ENCODE results near the gene ZNF322.
"Not testable (repeated sequence)": the region's sequence is repeated elsewhere in the genome, so short reads cannot be mapped to it uniquely, and the experiment has no call there.

Gene ZNF322, protein sequence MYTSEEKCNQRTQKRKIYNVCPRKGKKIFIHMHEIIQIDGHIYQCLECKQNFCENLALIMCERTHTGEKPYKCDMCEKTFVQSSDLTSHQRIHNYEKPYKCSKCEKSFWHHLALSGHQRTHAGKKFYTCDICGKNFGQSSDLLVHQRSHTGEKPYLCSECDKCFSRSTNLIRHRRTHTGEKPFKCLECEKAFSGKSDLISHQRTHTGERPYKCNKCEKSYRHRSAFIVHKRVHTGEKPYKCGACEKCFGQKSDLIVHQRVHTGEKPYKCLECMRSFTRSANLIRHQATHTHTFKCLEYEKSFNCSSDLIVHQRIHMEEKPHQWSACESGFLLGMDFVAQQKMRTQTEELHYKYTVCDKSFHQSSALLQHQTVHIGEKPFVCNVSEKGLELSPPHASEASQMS

GRCh38 chr6:26659042-26659999 is at the start of gene ZNF322:
Gene ZNF322, minus strand, starts transcription at chr6:26659746. Its CDS starts 21,193 bp downstream, at chr6:26638553.
- DNase-seq (ENCODE audit: low read depth): peak; percentile 84

DNA sequence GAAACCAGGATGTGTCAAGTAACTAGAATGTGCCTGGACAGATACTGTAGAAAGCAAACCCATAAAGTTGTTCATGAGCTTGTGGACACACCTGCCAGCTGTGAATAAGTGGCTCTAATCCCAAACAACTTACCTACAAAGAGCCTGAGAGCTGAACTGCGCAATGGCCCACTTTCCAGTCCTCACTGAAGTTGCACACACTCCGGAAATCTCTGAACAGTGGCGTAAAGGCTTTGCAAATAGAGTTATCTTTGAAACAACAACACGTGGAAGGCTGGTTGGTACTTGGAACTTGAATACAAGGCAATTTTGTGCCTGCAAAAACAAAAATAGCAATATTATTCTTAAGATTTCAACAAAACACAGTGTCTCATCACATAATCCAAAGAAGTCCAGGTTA is 46.2 kb upstream of the ZNF322 start:
- DNase-seq (ENCODE audit: low read depth): not testable (repeated sequence)

DNA sequence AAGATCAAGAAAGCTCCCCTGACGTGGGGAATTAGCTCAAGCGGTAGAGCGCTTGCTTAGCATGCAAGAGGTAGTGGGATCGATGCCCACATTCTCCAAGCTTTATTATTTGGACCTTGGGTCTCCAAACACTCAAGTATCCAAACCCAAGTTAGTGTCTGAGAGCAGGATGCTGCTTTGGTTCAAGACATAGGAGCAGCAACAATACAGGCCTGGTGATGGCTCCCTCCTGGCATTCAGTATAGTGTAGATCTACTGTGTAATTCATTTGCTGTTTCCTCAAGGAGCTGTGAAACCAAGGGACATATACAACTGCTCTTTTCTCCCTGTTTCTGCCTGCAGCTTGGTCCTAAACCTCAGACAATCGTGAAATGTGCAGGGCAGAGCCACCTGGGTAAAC is 45.8 kb upstream of the ZNF322 start:
- DNase-seq (ENCODE audit: low read depth): not testable (repeated sequence)

DNA sequence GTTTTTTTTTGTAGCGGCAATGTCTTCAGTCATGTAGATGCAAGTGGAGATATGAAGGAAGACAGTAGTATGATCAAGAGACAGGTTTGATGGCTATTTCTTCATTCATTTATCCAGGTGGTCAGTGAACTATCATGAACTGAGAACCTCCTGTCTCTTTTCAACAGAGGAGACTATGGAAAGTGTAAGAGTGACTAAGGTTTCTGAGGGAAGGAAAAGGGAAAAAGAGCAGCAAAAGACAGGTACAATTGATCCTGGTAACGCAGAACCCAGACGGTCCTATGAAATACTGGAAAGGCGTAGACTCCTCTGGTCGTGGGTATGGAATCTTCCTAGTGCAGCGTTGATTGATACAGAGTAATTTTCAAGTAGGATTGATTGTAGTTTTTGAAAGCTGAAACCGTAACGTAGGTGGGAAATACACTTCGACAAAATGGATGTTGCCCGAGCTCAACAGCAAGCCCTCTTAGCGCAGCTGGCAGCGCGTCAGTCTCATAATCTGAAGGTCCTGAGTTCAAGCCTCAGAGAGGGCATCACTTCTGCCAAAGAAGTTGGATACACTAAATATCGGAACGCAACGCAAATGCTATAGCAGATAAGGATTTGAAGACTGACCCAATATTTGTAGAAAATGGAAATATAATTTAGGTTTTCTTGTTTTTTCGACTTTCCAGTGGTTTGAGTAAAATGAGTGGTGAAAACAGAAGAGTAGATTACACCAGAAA is 41.6 kb upstream of the ZNF322 start:
- not testable (repeated sequence) for DNase-seq (ENCODE audit: low read depth)

DNA sequence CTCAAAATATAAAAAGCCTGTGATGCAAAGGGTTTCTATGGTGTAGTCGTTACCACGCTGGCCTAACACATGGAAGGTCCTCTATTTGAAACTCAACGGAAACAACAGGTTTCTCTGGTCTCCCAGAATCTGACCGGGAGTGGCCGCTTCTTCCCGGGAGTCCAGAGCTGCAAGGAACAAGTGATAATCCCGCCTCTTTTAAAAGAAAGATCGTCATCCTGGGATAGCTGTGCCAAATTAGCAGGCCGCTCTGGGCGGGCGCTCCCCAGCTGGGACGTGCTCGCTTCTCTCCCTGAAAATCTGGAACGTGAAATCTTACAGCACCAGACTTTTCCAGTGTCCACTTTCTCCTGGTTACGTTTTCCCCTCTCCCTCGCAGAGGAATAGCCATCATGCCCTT is 38.0 kb upstream of the ZNF322 start:
- DNase-seq (ENCODE audit: low read depth): not testable (repeated sequence)

- not testable (repeated sequence) for DNase-seq (ENCODE audit: low read depth)
Observed at GRCh38 chr6:26689324-26689947, 29.9 kb upstream of the ZNF322 start.

DNA sequence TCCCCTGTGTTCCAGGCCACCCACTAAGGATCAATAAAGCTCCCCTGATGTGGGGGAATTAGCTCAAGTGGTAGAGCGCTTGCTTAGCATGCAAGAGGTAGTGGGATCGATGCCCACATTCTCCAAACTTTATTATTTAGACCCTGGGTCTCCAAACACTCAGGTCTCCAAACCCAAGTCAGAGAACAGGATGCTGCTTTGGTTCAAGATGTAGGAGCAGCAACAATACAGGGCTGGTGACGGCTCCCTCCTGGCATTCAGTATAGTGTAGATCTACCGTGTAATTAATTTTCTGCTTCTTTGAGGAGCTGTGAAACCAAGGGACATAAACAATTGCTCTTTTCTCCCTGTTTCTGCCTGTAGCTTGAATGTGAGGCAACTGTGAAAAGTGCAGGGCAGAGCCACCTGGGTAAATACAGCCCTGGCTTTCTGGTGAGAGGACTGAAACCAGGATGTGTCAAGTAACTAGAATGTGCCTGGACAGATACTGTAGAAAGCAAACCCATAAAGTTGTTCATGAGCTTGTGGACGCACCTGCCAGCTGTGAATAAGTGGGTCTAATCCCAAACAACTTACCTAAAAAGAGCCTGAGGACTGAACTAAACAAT is 23.0 kb upstream of the ZNF322 start:
- DNase-seq (ENCODE audit: low read depth): not testable (repeated sequence)

- not testable (repeated sequence) for DNase-seq (ENCODE audit: low read depth)
Observed at GRCh38 chr6:26673287-26673686, 13.7 kb upstream of the ZNF322 start.

GRCh38 chr6:26670558-26670957 is 11.0 kb upstream of the ZNF322 start:
- not testable (repeated sequence) for DNase-seq (ENCODE audit: low read depth)

GRCh38 chr6:26670003-26670402 is 10.5 kb upstream of the ZNF322 start:
- DNase-seq (ENCODE audit: low read depth): not testable (repeated sequence)

- DNase-seq (ENCODE audit: low read depth): peak; percentile 9
Observed at GRCh38 chr6:26660000-26660361, 435 bp upstream of the ZNF322 start.

GRCh38 chr6:26657256-26657655 is 2.3 kb downstream of the ZNF322 start:
- no peak for DNase-seq (ENCODE audit: low read depth)

GRCh38 chr6:26653007-26653406 is 6.5 kb downstream of the ZNF322 start:
- DNase-seq (ENCODE audit: low read depth): no peak

- DNase-seq (ENCODE audit: low read depth): no peak
Observed at GRCh38 chr6:26651133-26651781, 8.3 kb downstream of the ZNF322 start.

GRCh38 chr6:26646074-26646473 is 13.5 kb downstream of the ZNF322 start:
- no peak for DNase-seq (ENCODE audit: low read depth)

- DNase-seq (ENCODE audit: low read depth): no peak
Observed at GRCh38 chr6:26640806-26641205, 18.7 kb downstream of the ZNF322 start.

DNA sequence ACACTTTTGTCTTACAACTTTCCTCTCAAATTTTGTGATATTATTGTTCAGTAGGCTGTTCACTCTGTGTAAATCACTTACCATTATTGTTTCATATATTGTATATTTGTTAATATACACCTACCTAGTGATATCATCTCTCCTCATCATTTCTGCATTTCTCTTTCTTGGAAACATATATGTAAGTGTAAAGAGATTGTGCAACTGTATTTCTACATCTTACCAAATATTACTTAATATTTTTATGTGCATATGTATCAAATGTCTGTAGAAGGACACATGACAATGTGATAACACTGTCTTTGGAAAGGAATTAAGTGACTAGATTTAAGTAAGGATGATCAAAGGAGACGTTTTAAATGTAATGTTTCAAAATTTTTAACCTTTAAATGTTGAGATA is 30.2 kb downstream of the ZNF322 start:
- DNase-seq (ENCODE audit: low read depth): no peak

GRCh38 chr6:26627843-26628242 is 31.7 kb downstream of the ZNF322 start:
- DNase-seq (ENCODE audit: low read depth): no peak

GRCh38 chr6:26624557-26624956 is 35.0 kb downstream of the ZNF322 start:
- no peak for DNase-seq (ENCODE audit: low read depth)

DNA sequence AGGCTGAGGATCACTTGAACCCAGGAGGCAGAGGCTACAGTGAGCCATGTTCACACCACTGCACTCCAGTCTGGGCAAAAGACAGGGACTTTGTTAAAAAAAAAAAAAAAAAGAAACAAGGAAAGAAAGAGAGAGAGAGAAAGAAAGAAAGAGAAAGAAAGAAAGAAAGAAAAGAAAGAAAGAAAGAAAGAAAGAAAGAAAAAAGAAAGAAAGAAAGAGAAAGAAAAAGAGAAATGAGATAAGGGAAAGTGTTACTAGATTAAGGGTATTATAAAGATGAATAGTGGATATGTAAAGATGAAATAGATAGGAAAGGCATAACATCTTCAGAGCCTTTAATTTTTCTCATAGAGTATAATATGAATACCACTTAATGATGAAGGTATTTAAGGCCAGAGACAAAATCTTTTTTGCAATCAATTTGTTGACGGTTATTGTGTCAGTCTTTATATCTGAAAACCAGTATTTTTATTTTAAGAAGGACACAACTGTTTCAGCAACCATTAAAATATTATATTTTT is 36.1 kb downstream of the ZNF322 start:
- DNase-seq (ENCODE audit: low read depth): no peak
